ENCODE results near the gene TMEM200C. TPM values are rescaled to one million over a fixed set of nuclear protein-coding genes. Genes with fewer than 3 reads are reported as not detected.

TMEM200C gene
- total and polyA plus RNA-seq, 9 of the 15 experiments (the other 6 are each of a cell fraction or from before 2014, with no cell fraction given): 0.04 TPM; not detected in 8

DNA sequence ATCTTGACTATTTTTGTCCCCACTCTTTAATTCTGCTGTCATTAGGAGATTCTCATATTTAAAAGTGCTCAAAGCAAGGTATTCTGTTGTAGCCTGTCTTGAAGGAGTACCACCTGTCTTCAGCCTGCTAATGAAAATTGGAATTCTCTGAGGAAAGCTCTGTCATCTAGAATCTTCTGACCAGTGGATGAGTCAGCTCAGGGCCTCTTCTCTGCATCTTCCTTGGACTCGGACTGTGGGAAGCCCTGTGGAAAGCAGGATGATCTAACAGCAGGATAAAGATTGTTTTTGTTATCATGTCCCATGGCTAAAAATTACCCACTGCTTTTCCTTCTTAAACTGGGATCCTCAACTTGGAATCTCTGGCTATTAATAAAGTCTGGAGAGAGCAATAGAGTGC lies 18.7 kb upstream of the TMEM200C start:
- Histone ChIP-seq H3K9me1 (ENCODE audit: control insufficient read depth, insufficient read depth, low read length) (no peaks in the 10 kb centered on the region), H2AFZ (ENCODE audit: low read depth, low read length) (no peak overlapping the region), H3K27me3 (ENCODE audit: control insufficient read depth in 2 of 2, insufficient read depth in 2 of 2, low read length in 2 of 2) (no peaks in the 10 kb centered on the region), H3K4me2 (ENCODE audit: insufficient read depth, low read length) (no peak overlapping the region), H3K79me2 (ENCODE audit: control insufficient read depth, insufficient read depth, low read length) (no peaks in the 10 kb centered on the region), H3K4me3 (no peak overlapping the region), H4K20me1 (replicated peaks; ENCODE audit: control insufficient read depth, insufficient read depth, low read length) (no peaks in the 10 kb centered on the region), H3K4me1 (replicated peaks in 1 of 2; ENCODE audit: control insufficient read depth in 2 of 2, insufficient read depth in 2 of 2, low read length in 2 of 2) (no peaks in the 10 kb centered on the region), H3K36me3 (ENCODE audit: control insufficient read depth, insufficient read depth, low read length) (no peaks in the 10 kb centered on the region), H3K9me3 (replicated peaks; ENCODE audit: control insufficient read depth, insufficient read depth, low read depth, low read length) (no peaks in the 10 kb centered on the region), H3K9ac (ENCODE audit: insufficient read depth in 1 of 2, low read depth in 2 of 2, low read length in 2 of 2) (no peak overlapping the region), H3K27ac (ENCODE audit: extremely low read depth, low read depth, low read length) (no peak overlapping the region)
- in situ Hi-C loops (cut with MboI): no loop called here
- intact Hi-C loops (cut with micrococcal nuclease): no loop called here
- 7% methylated on average over 1 of the region's 1 CpG for WGBS (ENCODE audit: insufficient coverage, low coverage, missing lambda C conversion rate)
- CTCF ChIA-PET (ENCODE audit: low intra/inter-chr PET ratio): no interaction called here
- POLR2A ChIA-PET: no interaction called here
- DNase-seq (ENCODE audit: extremely low read depth in 1 of 4, low spot score in 3 of 4) (no peak), ATAC-seq (no peak), FAIRE-seq (no peak)
- no TSS peak for BruUV-seq (replicated peaks)
- TF ChIP-seq TCFL5 (CRISPR knock-in tag; conservative IDR thresholded peaks at IDR 0.05) (no peak), ERF (CRISPR knock-in tag; IDR thresholded peaks at IDR 0.05) (no peak), XRCC3 (IDR thresholded peaks at IDR 0.05) (no peak), E4F1 (CRISPR knock-in tag; IDR thresholded peaks at IDR 0.05; ENCODE audit: borderline replicate concordance) (no peak), ZNF274 (IDR thresholded peaks at IDR 0.05; ENCODE audit: borderline replicate concordance, low read depth, low read length) (no peak), NFRKB (IDR thresholded peaks at IDR 0.05; ENCODE audit: low read depth) (no peak), ZBTB5 (IDR thresholded peaks at IDR 0.05) (no peak), CTCF (IDR thresholded peaks at IDR 0.05 in 2 of 3, conservative IDR thresholded peaks at IDR 0.05 in 1 of 3; ENCODE audit: insufficient read depth in 2 of 3, low read depth in 1 of 3, low read length in 3 of 3) (no peak), ZNF75A (CRISPR knock-in tag; IDR thresholded peaks at IDR 0.05) (no peak), ZEB2 (IDR thresholded peaks at IDR 0.05) (no peak), MXI1 (IDR thresholded peaks at IDR 0.05; ENCODE audit: low read depth, low read length) (no peak), IRF9 (tag; IDR thresholded peaks at IDR 0.05) (no peak)
- TF ChIP-seq, protein P1, sequence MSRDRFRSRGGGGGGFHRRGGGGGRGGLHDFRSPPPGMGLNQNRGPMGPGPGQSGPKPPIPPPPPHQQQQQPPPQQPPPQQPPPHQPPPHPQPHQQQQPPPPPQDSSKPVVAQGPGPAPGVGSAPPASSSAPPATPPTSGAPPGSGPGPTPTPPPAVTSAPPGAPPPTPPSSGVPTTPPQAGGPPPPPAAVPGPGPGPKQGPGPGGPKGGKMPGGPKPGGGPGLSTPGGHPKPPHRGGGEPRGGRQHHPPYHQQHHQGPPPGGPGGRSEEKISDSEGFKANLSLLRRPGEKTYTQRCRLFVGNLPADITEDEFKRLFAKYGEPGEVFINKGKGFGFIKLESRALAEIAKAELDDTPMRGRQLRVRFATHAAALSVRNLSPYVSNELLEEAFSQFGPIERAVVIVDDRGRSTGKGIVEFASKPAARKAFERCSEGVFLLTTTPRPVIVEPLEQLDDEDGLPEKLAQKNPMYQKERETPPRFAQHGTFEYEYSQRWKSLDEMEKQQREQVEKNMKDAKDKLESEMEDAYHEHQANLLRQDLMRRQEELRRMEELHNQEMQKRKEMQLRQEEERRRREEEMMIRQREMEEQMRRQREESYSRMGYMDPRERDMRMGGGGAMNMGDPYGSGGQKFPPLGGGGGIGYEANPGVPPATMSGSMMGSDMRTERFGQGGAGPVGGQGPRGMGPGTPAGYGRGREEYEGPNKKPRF (IDR thresholded peaks at IDR 0.05; ENCODE audit: low read depth, low read length): no peak
